Caco-2 (cell line): ENCODE data around the gene SDS. TPM values are rescaled to one million over a fixed set of nuclear protein-coding genes. Genes with fewer than 3 reads are reported as not detected.

Experiments used
- BruUV-seq: library from RNA; stranded (reverse); fragments of 400-500 nt; replicated peaks from 2 replicates; lab custom pipeline; 2021; lab: Mats Ljungman, UMichigan
- CTCF ChIA-PET: fragments of 300-600 bp; sonication (Branson Sonifier 250); formaldehyde crosslinking; loops from one replicate; lab custom pipeline; 2022; ENCODE audit warnings: antibody characterized with exemption; lab: Charles Lee
- POLR2A ChIA-PET: fragments of 300-600 bp; sonication (Branson Sonifier 250); formaldehyde crosslinking; loops from one replicate; lab custom pipeline; 2022; ENCODE audit warnings: antibody characterized with exemption; lab: Charles Lee
- DNase-seq, 2 experiments: peaks; one replicate each; pipeline versions ENCODE4 v3.0.0 to v3.0.0-alpha.2; 2020 to 2022
- H3K27me3 ChIP-seq: replicated peaks from 2 replicates; pipeline ENCODE4 v1.6.0; 2011; ENCODE audit warnings: low read length; ENCODE audit not compliant: control insufficient read depth, insufficient read depth
- H3K36me3 ChIP-seq: 2 replicates; pipeline ENCODE4 v1.5.1; 2011; ENCODE audit warnings: low read length; ENCODE audit not compliant: control insufficient read depth, insufficient read depth
- H3K4me1 ChIP-seq: fragments of 250-450 bp; sonication (Bioruptor Pico); 2 replicates; pipeline ENCODE4 v1.5.1; 2020; ENCODE audit warnings: mild to moderate bottlenecking
- H3K4me3 ChIP-seq: 2 replicates; pipeline ENCODE4 v1.5.1; 2011; ENCODE audit warnings: low read depth, mild to moderate bottlenecking, control low read depth, low read length
- H3K9me3 ChIP-seq: fragments of 250-450 bp; sonication (Bioruptor Pico); 2 replicates; pipeline ENCODE4 v1.5.1; 2020; ENCODE audit warnings: mild to moderate bottlenecking, moderate library complexity
- H3K27ac Mint-ChIP-seq: one replicate; pipeline ENCODE4 v1.8.0; 2022; ENCODE audit warnings: mixed read lengths; ENCODE audit not compliant: unreplicated experiment
- H3K27me3 Mint-ChIP-seq: one replicate; pipeline ENCODE4 v1.8.0; 2022; ENCODE audit warnings: mixed read lengths; ENCODE audit not compliant: insufficient read depth, unreplicated experiment
- H3K36me3 Mint-ChIP-seq: one replicate; pipeline ENCODE4 v1.8.0; 2022; ENCODE audit warnings: mild to moderate bottlenecking, mixed read lengths; ENCODE audit not compliant: insufficient read depth, unreplicated experiment
- H3K4me1 Mint-ChIP-seq: one replicate; pipeline ENCODE4 v1.8.0; 2022; ENCODE audit warnings: low read depth, mixed read lengths; ENCODE audit not compliant: unreplicated experiment
- H3K4me3 Mint-ChIP-seq: one replicate; pipeline ENCODE4 v1.8.0; 2022; ENCODE audit warnings: mild to moderate bottlenecking, moderate library complexity, mixed read lengths; ENCODE audit not compliant: unreplicated experiment
- H3K9me3 Mint-ChIP-seq: one replicate; pipeline ENCODE4 v1.8.0; 2022; ENCODE audit warnings: mixed read lengths; ENCODE audit not compliant: unreplicated experiment
- CTCF ChIP-seq, 2 experiments: fragments of 200-600 bp in 1 of 2; IDR thresholded peaks; 1 replicate in 1 of 2; 2 replicates in 1 of 2; pipeline versions ENCODE4 v1.5.1 to v1.8.0; 2011 to 2022; ENCODE audit warnings: antibody characterized with exemption in 1 of 2, control low read depth in 1 of 2, inconsistent platforms in 1 of 2, low read depth in 1 of 2, low read length in 1 of 2, mild to moderate bottlenecking in 1 of 2, moderate library complexity in 1 of 2; ENCODE audit not compliant: insufficient read depth in 1 of 2, severe bottlenecking in 1 of 2, unreplicated experiment in 1 of 2
- intact Hi-C: fragments of 100-400 bp; cut with micrococcal nuclease; formaldehyde crosslinking; loops from one replicate; pipeline ENCODE4 v1.10.0; 2022; ENCODE audit not compliant: unreplicated experiment
- total RNA-seq: library from RNA; stranded (reverse); gene quantifications from 2 replicates; pipeline ENCODE4 v1.2.3, GENCODE V29; 2022

The SDS gene
- total RNA-seq, 1 experiment from 2014 or later = not detected

GRCh38 chr12:113351089-113351488 lies 52.6 kb downstream of the SDS start:
- H3K4me1 Mint-ChIP-seq = peaks cover under 1% of the 10 kb centered on the region
- DNase-seq = no peak
- no peaks in the 10 kb centered on the region for H3K36me3 Mint-ChIP-seq
- no peak overlapping the region for H3K4me3 Mint-ChIP-seq
- no peaks in the 10 kb centered on the region for H3K9me3 ChIP-seq
- H3K4me1 ChIP-seq = no peaks in the 10 kb centered on the region
- TF ChIP-seq CTCF (IDR thresholded peaks at IDR 0.05; ENCODE audit: insufficient read depth in 1 of 2, low read depth in 1 of 2, low read length in 1 of 2, severe bottlenecking in 1 of 2, unreplicated experiment in 1 of 2) = no peak
- CTCF ChIA-PET = no interaction called here
- intact Hi-C loops = no loop called here
- no TSS peak for BruUV-seq
- H3K4me3 ChIP-seq = no peak overlapping the region
- H3K36me3 ChIP-seq = no peaks in the 10 kb centered on the region
- POLR2A ChIA-PET = no interaction called here
- peaks cover 3% of the 10 kb centered on the region for H3K27me3 Mint-ChIP-seq
- no peaks in the 10 kb centered on the region for H3K27me3 ChIP-seq
- no peak overlapping the region for H3K27ac Mint-ChIP-seq
- H3K9me3 Mint-ChIP-seq = no peaks in the 10 kb centered on the region

GRCh38 chr12:113348849-113349536 lies 54.7 kb downstream of the SDS start:
- Mint-ChIP-seq H3K4me3 (no peak overlapping the region), H3K9me3 (no peaks in the 10 kb centered on the region), H3K36me3 (no peaks in the 10 kb centered on the region), H3K27ac (no peak overlapping the region), H3K27me3 (peaks cover 3% of the 10 kb centered on the region), H3K4me1 (no peaks in the 10 kb centered on the region)
- Histone ChIP-seq H3K27me3 (no peaks in the 10 kb centered on the region), H3K4me3 (no peak overlapping the region), H3K4me1 (no peaks in the 10 kb centered on the region), H3K36me3 (no peaks in the 10 kb centered on the region), H3K9me3 (no peaks in the 10 kb centered on the region)
- no peak for DNase-seq
- CTCF ChIA-PET = no interaction called here
- intact Hi-C loops = no loop called here
- no TSS peak for BruUV-seq
- no peak for TF ChIP-seq CTCF (IDR thresholded peaks at IDR 0.05; ENCODE audit: insufficient read depth in 1 of 2, low read depth in 1 of 2, low read length in 1 of 2, severe bottlenecking in 1 of 2, unreplicated experiment in 1 of 2)
- POLR2A ChIA-PET = no interaction called here

- intact Hi-C loops = no loop called here
- no peaks in the 10 kb centered on the region for H3K4me1 Mint-ChIP-seq
- H3K27me3 Mint-ChIP-seq = peaks cover 3% of the 10 kb centered on the region
- Histone ChIP-seq H3K4me3 (no peak overlapping the region), H3K4me1 (no peaks in the 10 kb centered on the region), H3K9me3 (no peaks in the 10 kb centered on the region), H3K36me3 (no peaks in the 10 kb centered on the region), H3K27me3 (no peaks in the 10 kb centered on the region)
- no peaks in the 10 kb centered on the region for H3K36me3 Mint-ChIP-seq
- H3K4me3 Mint-ChIP-seq = no peak overlapping the region
- no peak overlapping the region for H3K27ac Mint-ChIP-seq
- DNase-seq = no peak
- TF ChIP-seq CTCF (IDR thresholded peaks at IDR 0.05; ENCODE audit: insufficient read depth in 1 of 2, low read depth in 1 of 2, low read length in 1 of 2, severe bottlenecking in 1 of 2, unreplicated experiment in 1 of 2) = no peak
- no peaks in the 10 kb centered on the region for H3K9me3 Mint-ChIP-seq
- no TSS peak for BruUV-seq
- POLR2A ChIA-PET = no interaction called here
- CTCF ChIA-PET = interaction anchor here (0.6 kb wide), 1 partner anchor 13 kb away, joined by 4 read pairs; the partner anchor contains the start of gene SLC8B1
These were observed 55.8 kb downstream of the SDS start for GRCh38 chr12:113347892-113348291.
